GM18511 (cell line): ENCODE measurements around the gene ACOXL.

Experiments
- ATAC-seq: cut with Tn5 transposase; IDR thresholded peaks from one replicate; pipeline ENCODE4 v1.9.1; 2021; ENCODE audit warnings: mild to moderate bottlenecking, moderate library complexity; ENCODE audit not compliant: unreplicated experiment

ACOXL gene

DNA sequence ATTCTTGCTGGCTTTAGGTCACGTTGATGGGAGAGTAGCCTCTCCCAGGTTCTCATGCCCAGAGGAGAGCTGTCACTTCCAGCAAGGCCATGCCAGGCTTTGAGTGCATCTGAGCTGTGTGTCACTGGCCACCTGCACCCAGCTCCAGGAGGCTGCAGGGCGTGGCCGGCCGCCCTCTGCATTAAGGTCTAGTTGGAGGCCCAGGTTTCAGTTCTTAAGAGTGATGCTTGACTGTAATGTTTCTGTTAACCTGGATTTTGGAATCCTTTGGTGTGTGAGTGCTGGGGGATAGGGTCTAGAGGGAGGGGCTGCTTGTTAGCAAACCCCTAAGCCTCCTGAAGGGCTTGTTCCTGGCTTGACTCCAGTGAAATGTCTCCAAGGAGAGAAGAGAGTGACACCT is 140.1 kb downstream of the ACOXL start:
- no peak for ATAC-seq

- no peak for ATAC-seq
Observed at GRCh38 chr2:110873056-110873502, 140.7 kb downstream of the ACOXL start.

DNA sequence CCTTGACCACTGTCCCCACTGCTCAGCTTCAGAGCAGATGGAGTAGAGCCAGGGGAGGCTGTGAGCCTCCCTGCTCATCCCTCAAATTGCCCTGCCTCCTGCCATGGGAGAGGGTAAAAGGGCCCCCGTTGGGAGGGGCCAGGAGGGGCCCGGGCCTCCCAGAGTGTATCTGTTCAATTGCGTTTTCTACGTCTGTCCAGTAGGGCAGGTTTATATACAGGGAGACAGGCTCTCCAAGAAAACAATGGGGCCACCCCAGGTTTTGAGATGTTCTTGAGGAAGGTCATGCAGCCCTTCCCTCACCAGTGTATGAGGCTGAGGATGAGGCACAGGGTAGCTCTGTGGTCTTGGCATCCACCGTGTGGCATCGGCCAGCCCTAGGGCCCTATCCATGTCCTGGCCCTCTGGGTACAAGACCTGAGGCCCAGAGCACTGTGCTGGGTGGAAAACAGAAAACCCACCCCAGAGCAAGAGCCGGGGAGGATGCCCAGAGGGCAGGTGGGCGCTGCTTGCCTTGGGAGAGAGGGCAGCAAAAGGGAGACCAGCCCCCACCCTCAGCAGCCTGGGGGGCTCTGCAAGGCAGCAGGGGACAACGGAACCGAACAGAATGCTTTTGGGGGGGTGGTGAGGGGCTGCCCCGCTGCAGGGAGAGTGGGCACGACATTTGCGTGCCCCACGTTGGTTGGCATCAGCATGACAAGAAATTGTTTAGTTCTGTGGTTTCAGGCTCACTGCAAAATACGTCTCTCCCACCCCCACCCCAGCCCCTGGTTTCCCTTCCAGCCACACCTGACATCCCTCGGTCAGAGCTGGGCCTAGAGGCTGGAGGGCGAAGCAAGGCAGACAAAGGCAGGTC is 141.5 kb downstream of the ACOXL start:
- no peak for ATAC-seq

- peak; percentile 50 for ATAC-seq
Observed at GRCh38 chr2:110874453-110875383, 142.3 kb downstream of the ACOXL start.

DNA sequence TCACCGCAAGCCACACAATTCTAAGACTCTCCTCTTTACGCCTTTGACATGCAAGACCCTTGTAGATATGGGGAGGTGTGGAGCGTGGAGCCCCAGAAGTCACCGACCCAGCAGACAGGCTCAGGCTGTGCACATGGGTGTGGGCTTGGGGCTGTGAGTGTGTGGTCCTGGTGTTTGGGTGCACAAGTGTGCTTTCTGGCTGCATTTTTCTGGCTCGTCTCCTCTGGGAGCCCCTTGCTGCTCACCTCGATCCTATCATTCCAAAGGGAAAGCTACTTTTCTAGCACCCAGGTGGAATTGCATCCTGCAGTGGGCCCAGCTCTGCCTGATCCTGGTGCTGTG is 143.0 kb downstream of the ACOXL start:
- no peak for ATAC-seq

GRCh38 chr2:110876167-110876999 is 144.0 kb downstream of the ACOXL start:
- no peak for ATAC-seq

DNA sequence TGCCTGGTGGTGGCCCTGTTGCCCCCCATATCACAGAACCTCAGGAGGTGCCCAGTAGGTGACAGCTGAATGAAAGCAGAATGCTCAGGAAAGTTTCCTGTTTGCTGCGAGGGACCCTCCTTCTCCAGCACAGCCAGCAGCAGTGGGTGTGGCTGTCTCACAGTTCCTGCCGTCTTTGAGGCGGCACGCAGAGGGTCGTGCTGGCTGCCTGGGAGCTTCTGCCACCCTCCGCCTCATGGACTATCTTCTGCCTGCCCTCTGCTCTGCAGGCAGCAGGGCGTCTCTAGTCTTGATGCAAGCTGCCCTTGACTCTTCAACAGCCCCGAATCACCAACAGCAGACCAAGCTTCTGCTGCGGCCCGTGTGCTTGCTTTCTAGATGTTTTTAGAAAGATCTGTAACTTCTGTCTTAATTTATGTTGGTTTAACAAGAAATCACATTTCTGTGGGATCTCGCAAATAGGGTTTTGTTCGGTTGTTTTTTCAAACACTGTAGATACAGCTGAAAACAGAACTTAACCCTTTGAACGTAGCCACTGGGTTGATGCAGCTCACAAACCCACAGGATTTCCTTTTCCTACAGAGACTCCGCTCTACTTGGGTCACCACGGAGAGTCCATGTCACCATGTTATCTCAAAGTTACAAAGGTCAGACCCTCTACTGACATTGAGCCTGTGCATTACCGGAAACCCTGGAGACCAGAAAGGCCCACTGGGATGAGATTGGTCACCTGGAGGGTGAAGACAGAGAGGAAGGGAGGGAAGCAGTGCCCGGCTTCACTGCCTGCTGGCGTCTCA is 144.9 kb downstream of the ACOXL start:
- no peak for ATAC-seq

- ATAC-seq = no peak
Observed at GRCh38 chr2:110878150-110878549, 145.8 kb downstream of the ACOXL start.

- peak; percentile 66 for ATAC-seq
Observed at GRCh38 chr2:110881908-110882307, 149.5 kb downstream of the ACOXL start.

DNA sequence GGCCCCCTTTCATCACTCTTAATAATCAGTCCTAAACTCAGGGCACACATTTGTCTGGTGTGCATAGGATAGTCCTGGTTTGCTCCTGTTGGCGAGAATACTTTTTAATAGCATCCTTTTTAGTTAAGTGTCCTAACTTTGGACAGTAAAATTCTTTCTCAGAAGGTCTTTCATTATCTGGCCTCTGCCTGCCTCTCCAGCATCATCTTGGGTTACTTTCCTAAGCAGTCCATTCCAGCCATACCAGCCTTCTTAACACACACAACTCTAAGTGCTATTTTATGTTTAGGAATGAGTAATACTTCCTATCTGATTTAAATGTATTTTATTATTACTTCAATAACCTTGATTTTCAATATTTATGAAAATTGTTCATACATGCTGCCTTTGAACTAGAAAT is 151.0 kb downstream of the ACOXL start:
- ATAC-seq = no peak

DNA sequence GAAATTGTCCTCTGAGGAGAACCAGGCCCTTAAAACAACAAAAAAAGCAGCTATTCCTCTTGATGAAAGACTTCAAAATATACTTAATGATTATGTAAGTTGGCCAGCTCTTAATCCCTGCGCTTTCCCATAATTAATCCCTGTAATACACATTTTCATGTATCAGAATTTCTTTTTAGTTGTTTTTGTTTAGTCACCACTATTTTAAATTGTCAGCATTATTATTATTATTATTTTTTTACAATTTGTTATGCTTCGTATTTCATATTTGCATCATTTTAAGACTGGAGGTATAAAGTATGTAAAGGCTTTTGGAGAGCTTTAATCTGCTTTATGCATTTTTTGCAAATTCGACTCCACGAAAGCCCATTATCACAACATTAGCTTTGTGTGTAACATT is 152.9 kb downstream of the ACOXL start:
- no peak for ATAC-seq

DNA sequence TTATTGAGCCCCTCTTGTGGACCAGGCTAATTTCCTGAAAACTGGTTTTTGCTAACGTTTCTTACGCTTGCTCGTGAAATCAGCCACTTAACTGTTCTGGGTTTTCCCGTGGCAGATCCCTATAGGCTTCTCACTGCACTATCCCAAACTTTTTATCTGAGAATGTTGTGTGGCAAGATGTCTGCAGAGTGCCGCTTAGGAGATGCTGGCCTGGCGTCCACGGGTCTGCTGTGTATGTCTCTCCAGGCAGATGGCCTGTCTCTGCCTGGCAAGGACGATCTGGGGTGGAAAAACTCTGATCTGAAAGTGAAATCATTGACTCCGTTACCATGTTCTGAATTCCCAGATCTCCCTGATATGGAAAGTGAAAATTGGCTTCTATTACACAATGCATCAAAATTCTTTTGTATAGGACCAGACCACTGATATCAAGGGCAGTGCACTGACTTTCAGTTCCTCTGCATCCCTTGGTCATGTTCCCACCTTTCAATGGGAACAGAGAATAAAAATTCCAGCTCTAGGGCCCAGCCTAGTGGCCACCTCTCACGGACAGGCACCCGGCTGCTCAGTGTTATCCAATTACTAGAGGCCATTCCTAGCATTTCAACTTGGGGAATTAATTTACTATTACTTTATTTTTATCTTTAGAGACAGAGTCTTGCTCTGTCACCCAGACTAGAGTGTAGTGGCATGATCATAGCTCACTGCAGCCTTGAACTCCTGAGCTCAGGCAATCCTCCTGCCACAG is 154.6 kb downstream of the ACOXL start:
- ATAC-seq = no peak

DNA sequence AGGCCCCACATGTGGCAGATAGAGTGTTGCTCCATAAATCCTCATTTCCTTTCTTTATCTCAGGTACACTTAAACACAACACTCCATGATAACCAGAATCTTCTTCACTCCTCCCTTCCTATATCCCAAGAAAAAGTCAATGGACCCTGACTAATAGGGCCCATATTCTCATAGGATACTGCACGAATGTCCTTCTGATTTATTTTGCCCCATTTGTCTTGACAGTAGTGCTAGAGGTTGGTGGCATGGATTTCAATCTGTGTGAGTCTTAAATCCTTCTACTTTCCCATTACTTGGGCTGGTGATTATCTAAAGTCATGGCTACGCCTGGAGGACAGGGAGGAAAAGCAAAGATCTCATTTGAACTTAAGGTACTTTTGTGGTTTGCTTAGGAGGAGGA is 156.0 kb downstream of the ACOXL start:
- ATAC-seq = no peak

DNA sequence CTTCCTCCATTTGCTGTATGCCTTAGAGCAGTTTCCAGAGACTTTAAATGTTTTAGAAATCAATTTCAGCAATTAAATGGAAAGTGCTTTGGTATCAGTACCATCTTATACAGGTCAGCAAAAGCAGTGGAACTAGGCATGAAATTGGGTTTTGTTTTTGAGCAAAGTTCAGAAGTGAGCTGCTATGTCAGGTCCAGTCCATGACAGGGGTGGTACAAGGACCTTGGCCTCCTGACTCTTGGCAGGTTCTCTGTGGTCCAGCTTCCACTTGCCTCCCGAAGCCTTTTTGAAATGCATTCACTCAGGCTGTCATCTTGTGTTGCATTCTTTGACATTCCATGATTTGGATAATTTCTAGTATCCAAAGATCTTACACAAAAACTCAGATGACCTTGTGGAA is 159.3 kb downstream of the ACOXL start:
- ATAC-seq = no peak

GRCh38 chr2:110896226-110896625 is 163.9 kb downstream of the ACOXL start:
- ATAC-seq = no peak

DNA sequence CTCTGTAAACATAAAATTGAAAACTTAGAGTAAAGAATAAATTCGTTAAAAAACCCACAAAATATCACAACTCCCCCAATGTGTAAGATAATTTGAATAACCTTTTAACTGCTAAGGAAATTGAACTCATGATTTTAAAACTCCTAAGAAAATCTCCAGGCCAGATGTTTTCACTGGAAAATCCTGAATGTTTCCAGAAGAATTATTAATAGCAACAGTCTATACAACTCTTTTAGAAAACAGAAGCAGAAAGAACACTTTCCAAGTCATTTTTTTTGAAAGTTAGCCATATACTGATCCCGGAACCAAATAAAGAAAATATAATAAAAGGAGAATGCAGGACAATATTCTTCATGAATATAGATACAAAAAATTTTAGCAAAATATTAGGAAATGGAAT is 165.6 kb downstream of the ACOXL start:
- no peak for ATAC-seq

DNA sequence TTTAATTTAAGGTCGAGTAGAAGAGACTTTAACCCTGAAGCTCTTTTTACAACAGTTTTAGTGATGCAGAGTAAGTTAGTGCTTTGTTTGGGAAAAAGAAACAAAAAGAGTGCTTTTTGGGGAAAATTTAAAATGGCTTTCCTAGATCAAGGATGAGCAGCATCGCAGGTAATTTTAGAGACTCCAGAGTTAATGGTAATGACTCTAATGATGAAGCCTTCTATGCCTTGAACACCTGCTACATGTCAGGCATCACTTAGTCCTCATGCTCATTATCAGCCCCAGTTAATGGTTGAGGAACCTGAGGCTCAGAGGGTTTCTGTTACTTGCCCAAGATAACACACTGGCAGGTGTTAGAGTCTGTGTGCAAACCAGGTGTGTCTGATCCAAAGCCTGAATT is 167.8 kb downstream of the ACOXL start:
- no peak for ATAC-seq

DNA sequence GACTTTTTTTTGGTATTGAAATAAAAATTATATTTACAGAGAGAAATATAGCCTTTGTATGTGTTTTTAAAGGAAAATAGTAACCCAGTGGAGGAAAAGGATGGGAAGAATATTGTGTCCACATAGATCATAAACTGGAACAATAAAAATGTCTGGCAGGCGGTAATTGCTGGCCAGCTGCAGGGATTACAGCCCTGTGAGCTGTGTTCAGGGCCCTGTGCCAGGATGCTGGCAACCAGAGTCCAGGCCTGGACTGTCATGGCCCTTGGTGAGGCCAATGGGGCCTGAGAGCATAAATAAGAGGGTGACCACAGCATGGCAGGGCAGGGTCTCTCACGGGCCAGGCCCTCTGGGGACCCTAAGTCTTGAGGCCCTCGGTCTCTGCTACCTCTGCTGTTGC is 171.2 kb downstream of the ACOXL start:
- no peak for ATAC-seq

DNA sequence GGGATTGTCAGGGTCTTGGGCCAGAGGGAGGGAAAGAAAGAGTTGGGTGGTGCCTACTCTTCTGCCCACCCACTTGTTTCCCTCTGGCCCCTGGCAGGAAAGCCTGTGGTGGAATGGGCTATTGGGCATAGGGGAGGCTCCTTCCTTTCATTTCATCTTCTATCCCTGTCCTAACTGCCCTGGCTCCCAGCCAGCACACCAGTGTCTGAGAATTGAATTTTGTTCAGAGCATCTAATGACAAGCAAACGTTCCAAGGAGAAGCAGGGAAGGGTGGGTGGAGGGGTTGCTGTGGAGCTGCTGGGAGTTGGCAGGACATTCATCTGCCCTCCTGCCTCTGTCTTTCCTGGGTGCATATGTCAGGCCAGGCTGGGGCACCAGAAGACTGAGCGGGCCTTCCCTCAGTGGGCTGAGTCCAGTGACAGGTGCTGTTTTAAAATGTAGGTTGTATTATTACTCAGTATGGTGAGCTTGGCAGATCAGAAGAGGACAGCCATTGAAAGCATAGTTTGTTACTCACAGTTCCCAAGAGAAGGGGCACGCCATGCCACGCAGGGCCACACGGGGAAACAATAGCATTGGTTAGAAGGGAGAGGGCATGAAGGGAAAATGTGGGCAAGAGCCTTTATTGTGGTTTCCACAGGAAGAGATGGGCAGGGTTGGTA is 171.9 kb downstream of the ACOXL start:
- ATAC-seq = no peak
